HG02678 (cell line): ENCODE data around the gene PGLYRP2.
"Not testable (repeated sequence)": the region's sequence is repeated elsewhere in the genome, so short reads cannot be mapped to it uniquely, and the experiment has no call there.

ENCODE experiments used
- ATAC-seq: cut with Tn5 transposase; IDR thresholded peaks from one replicate; pipeline ENCODE4 v1.9.1; 2021; ENCODE audit warnings: mild to moderate bottlenecking, moderate library complexity; ENCODE audit not compliant: unreplicated experiment

Gene PGLYRP2

GRCh38 chr19:15488489-15489226, 9.4 kb upstream of the PGLYRP2 start:
- ATAC-seq = no peak

- ATAC-seq = no peak
These were observed 7.7 kb upstream of the PGLYRP2 start for GRCh38 chr19:15487038-15487437.

- ATAC-seq = not testable (repeated sequence)
These were observed 6.5 kb upstream of the PGLYRP2 start for GRCh38 chr19:15485768-15486167.

- not testable (repeated sequence) for ATAC-seq
These were observed 1.7 kb upstream of the PGLYRP2 start for GRCh38 chr19:15480996-15481395.

GRCh38 chr19:15476325-15476724, 3.0 kb downstream of the PGLYRP2 start:
- no peak for ATAC-seq

- no peak for ATAC-seq
These were observed 3.7 kb downstream of the PGLYRP2 start for GRCh38 chr19:15475611-15476010.

GRCh38 chr19:15475169-15475568, 4.1 kb downstream of the PGLYRP2 start:
- no peak for ATAC-seq

- not testable (repeated sequence) for ATAC-seq
These were observed 5.5 kb downstream of the PGLYRP2 start for GRCh38 chr19:15473821-15474220.

GRCh38 chr19:15471639-15472101, 7.6 kb downstream of the PGLYRP2 start:
- no peak for ATAC-seq

- no peak for ATAC-seq
These were observed 9.6 kb downstream of the PGLYRP2 start for GRCh38 chr19:15469513-15470297.

- no peak for ATAC-seq
These were observed 10.4 kb downstream of the PGLYRP2 start for GRCh38 chr19:15468675-15469512.

GRCh38 chr19:15467734-15468214, 11.5 kb downstream of the PGLYRP2 start:
- no peak for ATAC-seq

GRCh38 chr19:15466851-15467733, 12.2 kb downstream of the PGLYRP2 start:
- ATAC-seq = peak; percentile 61

- ATAC-seq = peak; percentile 45
These were observed 14.6 kb downstream of the PGLYRP2 start, which contains the start of gene RASAL3 for GRCh38 chr19:15464394-15465385. RASAL3 (minus strand) TSS chr19:15464544; CDS start chr19:15464358, 186 bp downstream.

GRCh38 chr19:15463861-15464371, 15.4 kb downstream of the PGLYRP2 start:
- ATAC-seq = peak; percentile 50

- no peak for ATAC-seq
These were observed 17.6 kb downstream of the PGLYRP2 start for GRCh38 chr19:15461694-15462093.

GRCh38 chr19:15457701-15458484, 21.4 kb downstream of the PGLYRP2 start:
- ATAC-seq = no peak
